GM23338 (cell line): ENCODE measurements around the gene ARHGEF17. TPM values are rescaled to one million over a fixed set of nuclear protein-coding genes. Genes with fewer than 3 reads are reported as not detected.

Experiments used
- ATAC-seq: fragments of 200-7000 bp; cut with Tn5 transposase; 3 replicates; pipeline ENCODE4 v1.9.1; 2020
- DNase-seq: peaks from one replicate; pipeline ENCODE4 v3.0.0-alpha.2; 2015; ENCODE audit warnings: low spot score
- H2AFZ ChIP-seq: fragments of 200-600 bp; sonication (generic); 2 replicates; pipeline ENCODE4 v1.8.0; 2016; ENCODE audit warnings: antibody characterized with exemption, mild to moderate bottlenecking, moderate library complexity
- H3F3A ChIP-seq: fragments of 200-600 bp; sonication (generic); replicated peaks from 2 replicates; pipeline ENCODE4 v1.8.0; 2017; ENCODE audit warnings: antibody characterized with exemption, mixed run types, low read depth
- H3K27ac ChIP-seq: fragments of 200-600 bp; sonication (generic); 2 replicates; pipeline ENCODE4 v1.6.1; 2016; ENCODE audit warnings: low read depth
- H3K27me3 ChIP-seq: fragments of 200-600 bp; sonication (generic); 2 replicates; pipeline ENCODE4 v1.8.0; 2016; ENCODE audit warnings: mild to moderate bottlenecking, mixed run types, moderate library complexity; ENCODE audit not compliant: insufficient read depth
- H3K36me3 ChIP-seq: fragments of 200-600 bp; sonication (generic); 2 replicates; pipeline ENCODE4 v1.8.0; 2016; ENCODE audit warnings: mild to moderate bottlenecking; ENCODE audit not compliant: insufficient read depth
- H3K4me1 ChIP-seq: fragments of 200-600 bp; sonication (generic); 2 replicates; pipeline ENCODE4 v1.8.0; 2016; ENCODE audit warnings: mild to moderate bottlenecking, moderate library complexity; ENCODE audit not compliant: insufficient read depth
- H3K4me2 ChIP-seq: fragments of 200-600 bp; sonication (generic); 2 replicates; pipeline ENCODE4 v1.7.1; 2017; ENCODE audit warnings: mixed run types
- H3K4me3 ChIP-seq: fragments of 200-600 bp; sonication (generic); 2 replicates; pipeline ENCODE4 v1.6.1; 2016; ENCODE audit warnings: mixed run types
- H3K79me2 ChIP-seq: fragments of 200-600 bp; sonication (generic); replicated peaks from 2 replicates; pipeline ENCODE4 v1.8.0; 2017; ENCODE audit warnings: mild to moderate bottlenecking; ENCODE audit not compliant: insufficient read depth
- H3K9me2 ChIP-seq: fragments of 200-600 bp; sonication (generic); 2 replicates; pipeline ENCODE4 v1.8.0; 2017; ENCODE audit not compliant: insufficient read depth
- H4K20me1 ChIP-seq: fragments of 200-600 bp; sonication (generic); replicated peaks from 2 replicates; pipeline ENCODE4 v1.8.0; 2017; ENCODE audit warnings: mild to moderate bottlenecking; ENCODE audit not compliant: insufficient read depth
- H3K27ac Mint-ChIP-seq: 2 replicates; pipeline ENCODE4 v1.8.0; 2020; ENCODE audit warnings: inconsistent platforms, mild to moderate bottlenecking, moderate library complexity, mixed read lengths
- H3K27me3 Mint-ChIP-seq: 3 replicates; pipeline ENCODE4 v1.8.0; 2022; ENCODE audit warnings: low read depth, mild to moderate bottlenecking, moderate library complexity, mixed read lengths, inconsistent platforms; ENCODE audit not compliant: insufficient read depth, poor library complexity
- H3K36me3 Mint-ChIP-seq: 3 replicates; pipeline ENCODE4 v1.8.0; 2021; ENCODE audit warnings: low read depth, mild to moderate bottlenecking, inconsistent platforms, moderate library complexity, mixed read lengths
- H3K4me1 Mint-ChIP-seq: 3 replicates; pipeline ENCODE4 v1.8.0; 2020; ENCODE audit warnings: mild to moderate bottlenecking, inconsistent platforms, mixed read lengths
- H3K4me3 Mint-ChIP-seq: 3 replicates; pipeline ENCODE4 v1.8.0; 2021; ENCODE audit warnings: moderate library complexity, mild to moderate bottlenecking, inconsistent platforms, mixed read lengths
- H3K9me3 Mint-ChIP-seq: 3 replicates; pipeline ENCODE4 v1.8.0; 2020; ENCODE audit warnings: moderate library complexity, mild to moderate bottlenecking, inconsistent platforms, mixed read lengths
- CREB1 ChIP-seq: fragments of 250-450 bp; sonication (Bioruptor Pico); IDR thresholded peaks from 2 replicates; pipeline ENCODE4 v1.5.0; 2020; ENCODE audit warnings: low read depth, mild to moderate bottlenecking, moderate library complexity
- CTCF ChIP-seq, 2 experiments: fragments of 200-600 bp in 1 of 2; sonication (generic) in 1 of 2; conservative IDR thresholded peaks; 2 replicates each; pipeline versions ENCODE4 v1.5.1 to v1.6.1; 2016 to 2017; ENCODE audit warnings: antibody characterized with exemption in 2 of 2, low read depth in 2 of 2, mild to moderate bottlenecking in 2 of 2, moderate library complexity in 1 of 2
- EZH2 ChIP-seq: fragments of 200-600 bp; sonication (generic); IDR thresholded peaks from one replicate; pipeline ENCODE4 v1.8.0; 2017; ENCODE audit warnings: antibody characterized with exemption, mild to moderate bottlenecking, low read depth; ENCODE audit not compliant: unreplicated experiment
- EZH2phosphoT487 ChIP-seq: fragments of 200-600 bp; sonication (generic); IDR thresholded peaks from one replicate; pipeline ENCODE4 v1.8.1; 2018; ENCODE audit warnings: antibody characterized with exemption; ENCODE audit not compliant: unreplicated experiment
- JUNB ChIP-seq: IDR thresholded peaks from one replicate; pipeline ENCODE4 v1.6.1; 2016; ENCODE audit warnings: antibody characterized with exemption; ENCODE audit not compliant: unreplicated experiment
- NANOG ChIP-seq: IDR thresholded peaks from 2 replicates; pipeline ENCODE4 v1.6.1; 2016; ENCODE audit warnings: antibody characterized with exemption, borderline replicate concordance
- POLR2AphosphoS5 ChIP-seq: IDR thresholded peaks from 2 replicates; pipeline ENCODE4 v1.6.1; 2016; ENCODE audit warnings: antibody characterized with exemption, low read depth
- REST ChIP-seq: IDR thresholded peaks from one replicate; pipeline ENCODE4 v1.6.1; 2018; ENCODE audit warnings: antibody characterized with exemption; ENCODE audit not compliant: unreplicated experiment
- STAT1 ChIP-seq: IDR thresholded peaks from one replicate; pipeline ENCODE4 v1.6.1; 2016; ENCODE audit warnings: antibody characterized with exemption; ENCODE audit not compliant: unreplicated experiment
- ZNF331 ChIP-seq: fragments of 250-450 bp; sonication (Bioruptor Pico); IDR thresholded peaks from 2 replicates; pipeline ENCODE4 v1.5.0; 2020; ENCODE audit warnings: low read depth, mild to moderate bottlenecking, moderate library complexity
- ZNF462 ChIP-seq: fragments of 250-450 bp; sonication (Bioruptor Pico); IDR thresholded peaks from 2 replicates; pipeline ENCODE4 v1.5.0; 2020; ENCODE audit warnings: mild to moderate bottlenecking, moderate library complexity
- polyA plus RNA-seq: library from polyadenylated mRNA; unstranded; fragments of >200 nt; fragmentation: Nextera tagmentation; extraction: Ambion mirVana; gene quantifications from 2 replicates; pipeline ENCODE4 v1.2.1, GENCODE V29; 2016
- total RNA-seq: library from RNA; depleted of rRNA; stranded (reverse); fragments of >200 nt; shearing (Covaris generic); gene quantifications from 2 replicates; pipeline ENCODE4 v1.2.3, GENCODE V29; 2014

ARHGEF17 gene
- total and polyA plus RNA-seq, 2 experiments from 2014 or later: 2.9 to 15.0 TPM

GRCh38 chr11:73314117-73314961, 6.3 kb downstream of the ARHGEF17 start (continued):
- TF ChIP-seq NANOG (no peak), CREB1 (CRISPR knock-in tag) (no peak), STAT1 (no peak)

- ATAC-seq (no peak), DNase-seq (no peak)
- Mint-ChIP-seq H3K27me3 (peaks cover 19% of the 10 kb centered on the region), H3K4me3 (no peak overlapping the region), H3K36me3 (peaks cover 7% of the 10 kb centered on the region; the same call in 2 of the 3 replicates), H3K4me1 (peaks cover 28% of the 10 kb centered on the region), H3K27ac (no peak overlapping the region), H3K9me3 (no peaks in the 10 kb centered on the region)
- no peak overlapping the region for H3K4me3 ChIP-seq
- H3K4me1 ChIP-seq: peaks cover 3% of the 10 kb centered on the region; the same call in 1 of the 2 replicates
- 0 out of 2 replicates have a peak, but pooled peaks cover 3% of the 10 kb centered on the region for H3K79me2 ChIP-seq
- H3K27me3 ChIP-seq: no peaks in the 10 kb centered on the region
- no peak overlapping the region for H3K27ac ChIP-seq
- no peaks in the 10 kb centered on the region for H3K36me3 ChIP-seq
- H3K4me2 ChIP-seq: no peak overlapping the region
- H3K9me2 ChIP-seq: no peaks in the 10 kb centered on the region
- H4K20me1 ChIP-seq: peaks cover 14% of the 10 kb centered on the region
- H2AFZ ChIP-seq: no peak overlapping the region
- H3F3A ChIP-seq: no peaks in the 10 kb centered on the region
- TF ChIP-seq CTCF (conservative IDR thresholded peaks at IDR 0.05; ENCODE audit: low read depth in 2 of 2): no peak
- no peak for TF ChIP-seq POLR2AphosphoS5
- no peak for TF ChIP-seq ZNF331
- TF ChIP-seq NANOG: no peak
- no peak for TF ChIP-seq EZH2phosphoT487
- TF ChIP-seq EZH2: no peak
- TF ChIP-seq REST: no peak
- no peak for TF ChIP-seq CREB1 (CRISPR knock-in tag)
- no peak for TF ChIP-seq ZNF462 (CRISPR knock-in tag)
- no peak for TF ChIP-seq JUNB
Measured at GRCh38 chr11:73315293-73316020, 7.4 kb downstream of the ARHGEF17 start.
